OCI-LY3 (cell line): Measurements from ENCODE around the gene MTCP1.

Source experiments
- H2AFZ ChIP-seq: fragments of 200-600, 300-600 bp; shearing (Covaris generic); 2 replicates; pipeline ENCODE4 v1.6.0; 2014; ENCODE audit warnings: antibody characterized with exemption, low read depth, low read length
- H3K27ac ChIP-seq: fragments of 200-600, 300-600 bp; sonication (generic); 2 replicates; pipeline ENCODE4 v1.5.1; 2014; ENCODE audit warnings: mild to moderate bottlenecking, low read length, moderate library complexity, mixed read lengths
- H3K27me3 ChIP-seq: fragments of 200-600, 300-600 bp; sonication (generic); 2 replicates; pipeline ENCODE4 v1.6.1; 2014; ENCODE audit warnings: low read depth, low read length, mixed read lengths
- H3K36me3 ChIP-seq: fragments of 200-600, 300-600 bp; sonication (generic); replicated peaks from 2 replicates; pipeline ENCODE3; 2014; ENCODE audit warnings: low read depth, low read length, mixed read lengths
- H3K4me1 ChIP-seq: fragments of 300-600, 200-600 bp; sonication (generic); 2 replicates; pipeline ENCODE4 v1.6.1; 2014; ENCODE audit warnings: low read length, mixed read lengths
- H3K4me2 ChIP-seq: fragments of 200-600, 300-600 bp; sonication (generic); 2 replicates; pipeline ENCODE4 v1.6.1; 2014; ENCODE audit warnings: low read length, mixed read lengths
- H3K4me3 ChIP-seq: fragments of 300-600, 200-600 bp; sonication (generic); 2 replicates; pipeline ENCODE4 v1.5.1; 2014; ENCODE audit warnings: antibody characterized with exemption, mild to moderate bottlenecking, low read length, moderate library complexity
- H3K79me2 ChIP-seq: fragments of 300-600, 200-600 bp; shearing (Covaris generic); 2 replicates; pipeline ENCODE4 v1.6.1; 2014; ENCODE audit warnings: mild to moderate bottlenecking, low read length, mixed read lengths
- H3K9ac ChIP-seq: fragments of 300-600, 200-600 bp; shearing (Covaris generic); 2 replicates; pipeline ENCODE4 v1.6.0; 2014; ENCODE audit warnings: mild to moderate bottlenecking, low read length, moderate library complexity
- H3K9me3 ChIP-seq: fragments of 200-600, 300-600 bp; shearing (Covaris generic); 2 replicates; pipeline ENCODE4 v1.6.1; 2014; ENCODE audit warnings: low read length, mixed read lengths; ENCODE audit not compliant: insufficient read depth
- H4K20me1 ChIP-seq: fragments of 200-600, 300-600 bp; sonication (generic); 2 replicates; pipeline ENCODE4 v1.6.1; 2016; ENCODE audit warnings: low read length, mixed read lengths; ENCODE audit not compliant: insufficient read depth
- EZH2phosphoT487 ChIP-seq: fragments of 200-600 bp; shearing (Covaris generic); IDR thresholded peaks from 2 replicates; pipeline ENCODE4 v1.6.1; 2018; ENCODE audit warnings: antibody characterized with exemption, mixed run types, low read depth
- TF ChIP-seq, protein P1 (sequence below): fragments of 200-600, 300-600 bp; sonication (generic); IDR thresholded peaks from 2 replicates; pipeline ENCODE4 v1.5.1; 2014; ENCODE audit warnings: antibody characterized with exemption, low read length, low read depth

The MTCP1 gene, protein sequence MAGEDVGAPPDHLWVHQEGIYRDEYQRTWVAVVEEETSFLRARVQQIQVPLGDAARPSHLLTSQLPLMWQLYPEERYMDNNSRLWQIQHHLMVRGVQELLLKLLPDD

DNA sequence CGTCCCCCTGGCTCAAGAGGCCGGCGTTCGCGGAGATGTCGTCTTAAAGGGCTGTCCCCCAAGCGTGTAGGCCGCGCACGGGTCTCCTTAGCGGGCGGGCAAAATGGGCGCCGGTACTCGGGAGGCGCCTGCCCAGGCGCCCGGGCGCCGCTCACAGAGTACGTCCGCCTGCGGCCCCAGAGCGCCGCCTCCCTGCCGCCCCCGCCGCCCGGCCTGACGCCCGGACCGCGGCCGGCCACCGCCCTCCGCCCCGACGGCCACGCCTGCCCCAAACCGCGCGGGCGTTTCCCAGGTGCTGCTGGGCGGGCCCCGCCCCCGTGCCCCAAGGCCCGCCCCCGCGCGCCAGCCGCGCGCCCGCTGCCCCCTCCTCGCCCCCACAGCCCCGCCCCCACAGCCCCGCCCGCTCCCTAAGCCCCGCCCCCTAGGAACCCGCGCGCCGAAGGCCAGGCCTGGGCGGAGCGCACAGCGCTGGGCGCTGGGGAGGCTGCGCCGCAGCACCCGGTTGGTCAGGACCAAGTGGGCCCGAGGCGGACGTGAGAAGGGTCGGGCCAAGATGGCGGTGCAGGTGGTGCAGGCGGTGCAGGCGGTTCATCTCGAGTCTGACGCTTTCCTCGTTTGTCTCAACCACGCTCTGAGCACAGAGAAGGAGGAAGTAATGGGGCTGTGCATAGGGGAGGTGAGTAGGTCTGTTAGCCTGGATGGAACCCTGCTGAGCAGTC lies at the start of gene MTCP1, which contains the start of the genes BRCC3 and CMC4:
MTCP1 (minus strand) TSS at position 162 of the 719 bp plus-strand sequence. CDS start 5,126 bp downstream, outside the sequence.
BRCC3 (plus strand) TSS at position 534 of the 719 bp plus-strand sequence; CDS start at position 554, 20 bp downstream.
CMC4 (minus strand) TSS at position 162 of the 719 bp plus-strand sequence. CDS start 7,113 bp downstream, outside the sequence.
- no peaks in the 10 kb centered on the region for H3K27me3 ChIP-seq
- peak within 1 kb of the TSS; percentile 74 for H3K27ac ChIP-seq
- H3K79me2 ChIP-seq = peaks cover 65% of the 10 kb centered on the region
- H3K4me1 ChIP-seq = peaks cover 11% of the 10 kb centered on the region
- peak within 1 kb of the TSS; percentile 100 for H3K4me3 ChIP-seq
- H3K9ac ChIP-seq = peak within 1 kb of the TSS; percentile 97
- no peaks in the 10 kb centered on the region for H3K9me3 ChIP-seq
- H4K20me1 ChIP-seq = no peaks in the 10 kb centered on the region
- H3K4me2 ChIP-seq = peak within 1 kb of the TSS; percentile 74
- peak within 1 kb of the TSS; percentile 55 for H2AFZ ChIP-seq
- no peak for TF ChIP-seq EZH2phosphoT487
- TF ChIP-seq, protein P1, sequence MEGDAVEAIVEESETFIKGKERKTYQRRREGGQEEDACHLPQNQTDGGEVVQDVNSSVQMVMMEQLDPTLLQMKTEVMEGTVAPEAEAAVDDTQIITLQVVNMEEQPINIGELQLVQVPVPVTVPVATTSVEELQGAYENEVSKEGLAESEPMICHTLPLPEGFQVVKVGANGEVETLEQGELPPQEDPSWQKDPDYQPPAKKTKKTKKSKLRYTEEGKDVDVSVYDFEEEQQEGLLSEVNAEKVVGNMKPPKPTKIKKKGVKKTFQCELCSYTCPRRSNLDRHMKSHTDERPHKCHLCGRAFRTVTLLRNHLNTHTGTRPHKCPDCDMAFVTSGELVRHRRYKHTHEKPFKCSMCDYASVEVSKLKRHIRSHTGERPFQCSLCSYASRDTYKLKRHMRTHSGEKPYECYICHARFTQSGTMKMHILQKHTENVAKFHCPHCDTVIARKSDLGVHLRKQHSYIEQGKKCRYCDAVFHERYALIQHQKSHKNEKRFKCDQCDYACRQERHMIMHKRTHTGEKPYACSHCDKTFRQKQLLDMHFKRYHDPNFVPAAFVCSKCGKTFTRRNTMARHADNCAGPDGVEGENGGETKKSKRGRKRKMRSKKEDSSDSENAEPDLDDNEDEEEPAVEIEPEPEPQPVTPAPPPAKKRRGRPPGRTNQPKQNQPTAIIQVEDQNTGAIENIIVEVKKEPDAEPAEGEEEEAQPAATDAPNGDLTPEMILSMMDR = no peak
- H3K36me3 ChIP-seq = peaks cover 20% of the 10 kb centered on the region

DNA sequence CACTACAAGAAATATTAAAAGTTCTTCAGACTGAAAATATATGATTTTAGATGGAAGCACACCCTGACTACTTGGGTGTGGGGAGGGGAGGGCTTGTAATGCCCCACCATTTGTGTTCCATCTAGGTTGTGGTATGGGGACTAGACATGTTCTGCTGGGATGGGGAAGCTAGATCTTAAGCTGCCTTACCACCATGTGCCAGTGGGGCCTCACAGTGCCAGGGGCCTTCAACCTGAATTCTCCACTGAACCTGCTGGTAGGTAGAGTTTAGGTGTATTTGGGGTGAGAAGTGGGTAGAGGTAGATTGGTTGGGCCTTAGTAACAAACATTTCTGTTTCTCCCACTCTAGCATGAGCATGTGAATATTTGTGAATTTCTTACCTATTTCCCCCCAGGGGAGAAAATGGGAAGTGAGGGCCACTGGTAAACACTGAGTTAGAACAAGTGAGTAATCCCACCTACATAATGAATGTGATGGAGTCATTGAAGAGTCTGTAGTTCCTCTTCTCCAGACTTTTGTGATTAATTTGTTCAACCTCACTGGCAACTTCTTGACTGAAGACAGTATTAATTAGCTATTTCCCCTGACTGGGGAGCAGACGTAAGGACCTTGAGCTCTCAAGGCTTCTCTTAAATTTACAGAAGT lies 44.4 kb upstream of the MTCP1 start:
- TF ChIP-seq EZH2phosphoT487 = no peak
- TF ChIP-seq, protein P1 = no peak
- H4K20me1 ChIP-seq = no peaks in the 10 kb centered on the region
- no peaks in the 10 kb centered on the region for H3K27me3 ChIP-seq
- no peak overlapping the region for H3K27ac ChIP-seq
- H3K79me2 ChIP-seq = no peaks in the 10 kb centered on the region
- no peak overlapping the region for H2AFZ ChIP-seq
- no peak overlapping the region for H3K4me3 ChIP-seq
- peaks cover 18% of the 10 kb centered on the region for H3K36me3 ChIP-seq
- H3K9ac ChIP-seq = no peak overlapping the region
- H3K4me1 ChIP-seq = no peaks in the 10 kb centered on the region
- H3K4me2 ChIP-seq = no peak overlapping the region
- H3K9me3 ChIP-seq = no peaks in the 10 kb centered on the region

DNA sequence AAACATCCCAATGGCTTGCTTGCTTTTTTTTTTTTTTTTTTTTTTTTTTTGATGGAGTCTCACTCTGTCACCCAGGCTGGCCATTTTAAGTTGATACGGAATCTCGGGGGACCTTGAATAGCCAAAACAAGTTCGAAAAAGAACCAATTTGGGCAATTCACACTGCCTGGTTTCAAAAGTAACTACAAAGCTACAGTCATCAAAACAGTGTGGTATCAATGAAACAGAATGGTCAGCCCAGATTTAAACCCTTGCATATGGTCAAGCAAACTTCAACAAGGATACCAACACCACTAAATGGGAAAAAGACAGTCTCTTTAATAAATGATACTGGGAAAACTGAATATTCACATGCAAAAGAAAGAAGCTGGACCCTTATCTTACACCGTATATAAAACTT lies 42.2 kb upstream of the MTCP1 start:
- Histone ChIP-seq H3K9ac (no peak overlapping the region), H3K27ac (no peak overlapping the region), H3K9me3 (no peaks in the 10 kb centered on the region), H4K20me1 (no peaks in the 10 kb centered on the region), H3K4me1 (no peaks in the 10 kb centered on the region), H3K79me2 (no peaks in the 10 kb centered on the region), H3K36me3 (peaks cover 27% of the 10 kb centered on the region), H3K4me2 (no peak overlapping the region), H2AFZ (no peak overlapping the region), H3K27me3 (no peaks in the 10 kb centered on the region), H3K4me3 (no peak overlapping the region)
- no peak for TF ChIP-seq EZH2phosphoT487
- TF ChIP-seq, protein P1 = no peak

DNA sequence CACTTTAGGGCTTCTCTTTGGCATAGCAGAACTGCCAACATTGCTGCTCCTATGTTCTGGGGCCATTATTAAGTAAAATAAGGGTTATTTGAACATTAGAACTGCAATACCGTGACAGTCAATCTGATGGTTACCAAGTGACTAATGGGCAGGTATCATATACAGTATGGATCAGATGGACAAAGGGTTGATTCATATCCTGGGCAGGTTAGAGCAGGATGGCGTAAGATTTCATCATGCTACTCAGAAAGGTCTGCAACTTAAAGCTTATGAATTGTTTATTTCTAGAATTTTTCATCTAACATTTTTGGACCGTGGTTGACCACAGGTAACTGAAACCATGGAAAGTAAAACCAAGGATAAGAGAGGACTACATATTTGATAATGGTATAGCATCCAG lies 41.2 kb upstream of the MTCP1 start:
- H2AFZ ChIP-seq = no peak overlapping the region
- H4K20me1 ChIP-seq = no peaks in the 10 kb centered on the region
- no peaks in the 10 kb centered on the region for H3K79me2 ChIP-seq
- H3K36me3 ChIP-seq = peaks cover 30% of the 10 kb centered on the region
- H3K4me1 ChIP-seq = no peaks in the 10 kb centered on the region
- H3K4me2 ChIP-seq = no peak overlapping the region
- no peaks in the 10 kb centered on the region for H3K27me3 ChIP-seq
- no peak overlapping the region for H3K4me3 ChIP-seq
- no peak overlapping the region for H3K9ac ChIP-seq
- H3K27ac ChIP-seq = no peak overlapping the region
- no peaks in the 10 kb centered on the region for H3K9me3 ChIP-seq
- TF ChIP-seq, protein P1 = no peak
- no peak for TF ChIP-seq EZH2phosphoT487
